Measurements from ENCODE around the gene C10orf105.

The C10orf105 gene

DNA sequence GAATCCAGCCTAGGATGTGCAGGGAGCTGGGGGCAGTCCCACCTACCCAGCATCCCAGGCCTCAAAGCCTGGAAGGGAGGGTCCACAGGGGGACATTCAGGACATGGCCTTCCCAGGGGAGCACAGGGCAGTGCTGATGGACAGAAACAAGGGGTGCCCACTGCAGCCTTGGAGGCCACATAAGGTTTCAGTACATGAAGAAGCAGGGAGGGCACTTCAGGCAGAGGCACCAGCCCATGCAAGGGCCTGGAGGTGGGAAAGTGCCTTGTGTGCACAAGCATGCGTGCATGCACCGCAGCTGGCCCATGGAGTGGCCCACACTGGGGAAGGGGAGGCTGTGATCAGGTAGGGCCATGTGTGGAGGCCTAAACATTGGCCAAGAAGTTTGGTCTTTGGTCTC, 9.1 kb downstream of the C10orf105 start:
- H2AK5ac ChIP-seq (ENCODE audit: low read length) = no peak overlapping the region
- H3K27me3 ChIP-seq (ENCODE audit: insufficient read depth, low read length) = no peaks in the 10 kb centered on the region
- H3K18ac ChIP-seq (ENCODE audit: low read length) = no peak overlapping the region
- no peak overlapping the region for H2BK12ac ChIP-seq (ENCODE audit: low read length)
- H3K4me3 ChIP-seq (ENCODE audit: low read depth, low read length) = no peak overlapping the region
- H3K4me2 ChIP-seq (ENCODE audit: low read length) = no peak overlapping the region
- peaks cover 5% of the 10 kb centered on the region for H3K9me3 ChIP-seq (ENCODE audit: insufficient read depth, low read depth, low read length)
- no peak overlapping the region for H3K14ac ChIP-seq (ENCODE audit: low read length)
- no peak overlapping the region for H3K23ac ChIP-seq (ENCODE audit: low read length)
- no peak for DNase-seq
- H2BK5ac ChIP-seq (ENCODE audit: low read depth, low read length, poor library complexity) = no peak overlapping the region
- H3K4ac ChIP-seq (ENCODE audit: low read depth, low read length) = no peak overlapping the region
- no peak overlapping the region for H3K27ac ChIP-seq (ENCODE audit: low read depth, low read length)
- no peak overlapping the region for H2AFZ ChIP-seq (ENCODE audit: insufficient read depth, low read length, poor library complexity)
- no peak overlapping the region for H4K12ac ChIP-seq (ENCODE audit: low read depth, low read length)
- no peaks in the 10 kb centered on the region for H3K4me1 ChIP-seq (ENCODE audit: control insufficient read depth in 1 of 2, insufficient read depth in 2 of 2, low read length in 2 of 2)
- no CpG with 5 or more reads among the region's 2 CpGs for WGBS (ENCODE audit: extremely low coverage, insufficient coverage, insufficient read length)
- no peaks in the 10 kb centered on the region for H3K79me1 ChIP-seq (ENCODE audit: low read length)
- no peak overlapping the region for H3K9ac ChIP-seq (ENCODE audit: low read length)
- H4K8ac ChIP-seq (ENCODE audit: low read depth, low read length) = no peak overlapping the region
- no peak overlapping the region for H2BK120ac ChIP-seq (ENCODE audit: insufficient read depth, low read length, poor library complexity)
- H4K91ac ChIP-seq (ENCODE audit: low read depth, low read length) = no peak overlapping the region
- no peaks in the 10 kb centered on the region for H3K36me3 ChIP-seq (ENCODE audit: control insufficient read depth in 1 of 2, insufficient read depth in 2 of 2, low read length in 2 of 2)
- H3K79me2 ChIP-seq (ENCODE audit: control insufficient read depth, insufficient read depth, low read length, poor library complexity) = no peaks in the 10 kb centered on the region

- no peak overlapping the region for H3K18ac ChIP-seq (ENCODE audit: low read length)
- no peak for DNase-seq
- WGBS (ENCODE audit: extremely low coverage, insufficient coverage, insufficient read length) = no CpG with 5 or more reads among the region's 28 CpGs
- H3K23ac ChIP-seq (ENCODE audit: low read length) = no peak overlapping the region
- peaks cover 8% of the 10 kb centered on the region for H3K9me3 ChIP-seq (ENCODE audit: insufficient read depth, low read depth, low read length)
- no peak overlapping the region for H4K12ac ChIP-seq (ENCODE audit: low read depth, low read length)
- no peak overlapping the region for H2AK5ac ChIP-seq (ENCODE audit: low read length)
- no peaks in the 10 kb centered on the region for H3K79me1 ChIP-seq (ENCODE audit: low read length)
- no peak overlapping the region for H2BK5ac ChIP-seq (ENCODE audit: low read depth, low read length, poor library complexity)
- H2AFZ ChIP-seq (ENCODE audit: insufficient read depth, low read length, poor library complexity) = no peak overlapping the region
- no peak overlapping the region for H3K4me2 ChIP-seq (ENCODE audit: low read length)
- no peak overlapping the region for H2BK12ac ChIP-seq (ENCODE audit: low read length)
- no peak overlapping the region for H2BK120ac ChIP-seq (ENCODE audit: insufficient read depth, low read length, poor library complexity)
- no peak overlapping the region for H3K14ac ChIP-seq (ENCODE audit: low read length)
- H3K9ac ChIP-seq (ENCODE audit: low read length) = no peak overlapping the region
- no peaks in the 10 kb centered on the region for H3K79me2 ChIP-seq (ENCODE audit: control insufficient read depth, insufficient read depth, low read length, poor library complexity)
- no peak overlapping the region for H3K4ac ChIP-seq (ENCODE audit: low read depth, low read length)
- H3K27ac ChIP-seq (ENCODE audit: low read depth, low read length) = no peak overlapping the region
- H3K4me3 ChIP-seq (ENCODE audit: low read depth, low read length) = no peak overlapping the region
- no peak overlapping the region for H4K8ac ChIP-seq (ENCODE audit: low read depth, low read length)
- no peaks in the 10 kb centered on the region for H3K27me3 ChIP-seq (ENCODE audit: insufficient read depth, low read length)
- H4K91ac ChIP-seq (ENCODE audit: low read depth, low read length) = no peak overlapping the region
- no peaks in the 10 kb centered on the region for H3K4me1 ChIP-seq (ENCODE audit: control insufficient read depth in 1 of 2, insufficient read depth in 2 of 2, low read length in 2 of 2)
- no peaks in the 10 kb centered on the region for H3K36me3 ChIP-seq (ENCODE audit: control insufficient read depth in 1 of 2, insufficient read depth in 2 of 2, low read length in 2 of 2)
These were observed 10.4 kb downstream of the C10orf105 start for GRCh38 chr10:71708897-71709882.

DNA sequence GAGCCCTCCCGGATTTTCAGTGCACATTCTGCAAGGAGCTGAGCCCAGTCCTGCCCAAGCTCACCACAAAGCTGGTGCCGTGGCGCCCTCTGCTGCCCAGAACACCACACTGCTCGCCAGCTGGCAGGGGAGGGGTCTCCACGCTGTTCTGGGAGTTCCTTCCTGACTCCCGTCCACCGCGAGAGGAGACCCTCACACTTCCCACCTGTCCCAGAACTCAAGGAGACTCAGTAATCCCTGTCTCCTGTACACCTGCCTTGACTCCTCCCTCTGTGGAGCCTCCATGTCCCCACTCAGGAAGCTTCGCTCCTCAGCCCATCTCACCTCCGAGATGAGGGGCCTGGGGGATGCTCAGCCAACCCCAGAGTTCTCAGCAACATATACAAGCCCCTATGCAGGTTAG, 11.3 kb downstream of the C10orf105 start:
- Histone ChIP-seq H4K8ac (ENCODE audit: low read depth, low read length) (no peak overlapping the region), H2AK5ac (ENCODE audit: low read length) (no peak overlapping the region), H2AFZ (ENCODE audit: insufficient read depth, low read length, poor library complexity) (no peak overlapping the region), H3K4me3 (ENCODE audit: low read depth, low read length) (no peak overlapping the region), H3K27ac (ENCODE audit: low read depth, low read length) (no peak overlapping the region), H3K27me3 (ENCODE audit: insufficient read depth, low read length) (no peaks in the 10 kb centered on the region), H4K12ac (ENCODE audit: low read depth, low read length) (no peak overlapping the region), H3K4me2 (ENCODE audit: low read length) (no peak overlapping the region), H2BK120ac (ENCODE audit: insufficient read depth, low read length, poor library complexity) (no peak overlapping the region), H3K23ac (ENCODE audit: low read length) (no peak overlapping the region), H3K4me1 (ENCODE audit: control insufficient read depth in 1 of 2, insufficient read depth in 2 of 2, low read length in 2 of 2) (no peaks in the 10 kb centered on the region), H3K18ac (ENCODE audit: low read length) (no peak overlapping the region), H3K9me3 (ENCODE audit: insufficient read depth, low read depth, low read length) (peaks cover 8% of the 10 kb centered on the region), H3K79me1 (ENCODE audit: low read length) (no peaks in the 10 kb centered on the region), H3K79me2 (ENCODE audit: control insufficient read depth, insufficient read depth, low read length, poor library complexity) (no peaks in the 10 kb centered on the region), H3K14ac (ENCODE audit: low read length) (no peak overlapping the region), H2BK5ac (ENCODE audit: low read depth, low read length, poor library complexity) (no peak overlapping the region), H2BK12ac (ENCODE audit: low read length) (no peak overlapping the region), H3K4ac (ENCODE audit: low read depth, low read length) (no peak overlapping the region), H3K36me3 (ENCODE audit: control insufficient read depth in 1 of 2, insufficient read depth in 2 of 2, low read length in 2 of 2) (no peaks in the 10 kb centered on the region), H3K9ac (ENCODE audit: low read length) (no peak overlapping the region), H4K91ac (ENCODE audit: low read depth, low read length) (no peak overlapping the region)
- no CpG with 5 or more reads among the region's 10 CpGs for WGBS (ENCODE audit: extremely low coverage, insufficient coverage, insufficient read length)
- DNase-seq = peak in 1 of 2 donors; percentile 55

DNA sequence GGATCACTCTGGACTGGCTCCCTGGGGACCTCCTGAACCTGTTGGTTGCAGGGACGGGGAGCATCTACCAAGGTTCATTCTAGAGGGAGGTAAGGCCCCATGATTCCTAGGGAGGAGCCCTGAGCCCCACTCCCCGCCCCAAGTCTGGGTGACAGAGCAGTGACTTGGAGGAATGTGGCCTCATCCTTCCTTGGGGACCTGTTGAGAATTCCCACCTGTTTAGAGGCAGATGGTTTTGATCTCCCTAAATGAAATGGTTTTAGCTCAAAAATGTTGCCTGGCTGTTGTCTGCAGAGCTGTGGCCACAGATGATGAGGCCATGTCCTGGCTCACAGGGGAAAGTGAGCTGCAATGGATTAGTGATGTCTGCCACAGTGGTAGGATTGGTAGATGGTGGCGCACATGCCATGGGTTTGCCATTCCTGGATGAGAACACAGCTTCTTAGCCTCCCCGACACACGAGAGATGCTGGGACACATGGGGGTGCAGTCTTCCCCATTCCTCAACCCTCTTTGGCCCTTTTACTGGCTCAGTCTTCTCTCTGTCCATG, 12.3 kb downstream of the C10orf105 start:
- Histone ChIP-seq H3K79me1 (ENCODE audit: low read length) (no peaks in the 10 kb centered on the region), H3K27ac (ENCODE audit: low read depth, low read length) (no peak overlapping the region), H2BK120ac (ENCODE audit: insufficient read depth, low read length, poor library complexity) (no peak overlapping the region), H3K14ac (ENCODE audit: low read length) (no peak overlapping the region), H3K4me2 (ENCODE audit: low read length) (no peak overlapping the region), H2BK5ac (ENCODE audit: low read depth, low read length, poor library complexity) (no peak overlapping the region), H4K91ac (ENCODE audit: low read depth, low read length) (no peak overlapping the region), H3K18ac (ENCODE audit: low read length) (no peak overlapping the region), H3K36me3 (ENCODE audit: control insufficient read depth in 1 of 2, insufficient read depth in 2 of 2, low read length in 2 of 2) (no peaks in the 10 kb centered on the region), H3K4me1 (ENCODE audit: control insufficient read depth in 1 of 2, insufficient read depth in 2 of 2, low read length in 2 of 2) (no peaks in the 10 kb centered on the region), H4K12ac (ENCODE audit: low read depth, low read length) (no peak overlapping the region), H4K8ac (ENCODE audit: low read depth, low read length) (no peak overlapping the region), H2AFZ (ENCODE audit: insufficient read depth, low read length, poor library complexity) (no peak overlapping the region), H3K4me3 (ENCODE audit: low read depth, low read length) (peak overlapping the region; percentile 23), H3K27me3 (ENCODE audit: insufficient read depth, low read length) (no peaks in the 10 kb centered on the region), H3K79me2 (ENCODE audit: control insufficient read depth, insufficient read depth, low read length, poor library complexity) (no peaks in the 10 kb centered on the region), H3K23ac (ENCODE audit: low read length) (no peak overlapping the region), H2BK12ac (ENCODE audit: low read length) (no peak overlapping the region), H3K4ac (ENCODE audit: low read depth, low read length) (no peak overlapping the region), H2AK5ac (ENCODE audit: low read length) (no peak overlapping the region), H3K9me3 (ENCODE audit: insufficient read depth, low read depth, low read length) (peaks cover 8% of the 10 kb centered on the region), H3K9ac (ENCODE audit: low read length) (no peak overlapping the region)
- no peak for DNase-seq
- WGBS (ENCODE audit: extremely low coverage, insufficient coverage, insufficient read length) = no CpG with 5 or more reads among the region's 5 CpGs
